Stimulated activated naive CD8-positive, alpha-beta T cell treated with anti-CD3 and anti-CD28 coated beads, Interleukin-15, Interleukin-2, amounts not matched to agents 100 ng/mL and 50 ng/mL, for 24 hours (primary cell): ENCODE measurements around the gene MAGI2.

Experiments
- H3K27ac Mint-ChIP-seq: one replicate; pipeline ENCODE4 v1.8.0; 2021; ENCODE audit warnings: mild to moderate bottlenecking, mixed read lengths
- H3K27me3 Mint-ChIP-seq: one replicate; pipeline ENCODE4 v1.8.0; 2021; ENCODE audit warnings: mixed read lengths
- H3K36me3 Mint-ChIP-seq: one replicate; pipeline ENCODE4 v1.8.0; 2021; ENCODE audit warnings: low read depth, mixed read lengths
- H3K4me1 Mint-ChIP-seq: one replicate; pipeline ENCODE4 v1.8.0; 2021; ENCODE audit warnings: low read depth, mixed read lengths
- H3K4me3 Mint-ChIP-seq: one replicate; pipeline ENCODE4 v1.8.0; 2021; ENCODE audit warnings: mild to moderate bottlenecking, mixed read lengths
- H3K9me3 Mint-ChIP-seq: one replicate; pipeline ENCODE4 v1.8.0; 2021; ENCODE audit warnings: mixed read lengths

MAGI2 gene

GRCh38 chr7:78389022-78389421 lies 1064.4 kb downstream of the MAGI2 start:
- Mint-ChIP-seq H3K36me3 (no peaks in the 10 kb centered on the region), H3K27ac (no peak overlapping the region), H3K27me3 (no peaks in the 10 kb centered on the region), H3K9me3 (no peaks in the 10 kb centered on the region), H3K4me3 (no peak overlapping the region), H3K4me1 (no peaks in the 10 kb centered on the region)

GRCh38 chr7:78386520-78386919 lies 1066.9 kb downstream of the MAGI2 start:
- no peak overlapping the region for H3K27ac Mint-ChIP-seq
- H3K4me1 Mint-ChIP-seq: no peaks in the 10 kb centered on the region
- no peaks in the 10 kb centered on the region for H3K27me3 Mint-ChIP-seq
- no peaks in the 10 kb centered on the region for H3K36me3 Mint-ChIP-seq
- no peak overlapping the region for H3K4me3 Mint-ChIP-seq
- peaks cover 3% of the 10 kb centered on the region for H3K9me3 Mint-ChIP-seq

GRCh38 chr7:78383096-78383880 lies 1070.2 kb downstream of the MAGI2 start:
- Mint-ChIP-seq H3K27me3 (no peaks in the 10 kb centered on the region), H3K9me3 (peaks cover 3% of the 10 kb centered on the region), H3K4me3 (no peak overlapping the region), H3K4me1 (no peaks in the 10 kb centered on the region), H3K27ac (no peak overlapping the region), H3K36me3 (no peaks in the 10 kb centered on the region)

- Mint-ChIP-seq H3K36me3 (no peaks in the 10 kb centered on the region), H3K9me3 (peaks cover 3% of the 10 kb centered on the region), H3K4me3 (no peak overlapping the region), H3K27me3 (no peaks in the 10 kb centered on the region), H3K27ac (no peak overlapping the region), H3K4me1 (no peaks in the 10 kb centered on the region)
Observed at GRCh38 chr7:78379148-78379547, 1074.3 kb downstream of the MAGI2 start.

- H3K27ac Mint-ChIP-seq: no peak overlapping the region
- H3K9me3 Mint-ChIP-seq: peaks cover under 1% of the 10 kb centered on the region
- H3K36me3 Mint-ChIP-seq: no peaks in the 10 kb centered on the region
- H3K4me1 Mint-ChIP-seq: no peaks in the 10 kb centered on the region
- no peak overlapping the region for H3K4me3 Mint-ChIP-seq
- H3K27me3 Mint-ChIP-seq: no peaks in the 10 kb centered on the region
Observed at GRCh38 chr7:78377532-78377931, 1075.9 kb downstream of the MAGI2 start.

GRCh38 chr7:78370936-78371335 lies 1082.5 kb downstream of the MAGI2 start:
- H3K4me3 Mint-ChIP-seq: no peak overlapping the region
- H3K36me3 Mint-ChIP-seq: no peaks in the 10 kb centered on the region
- H3K4me1 Mint-ChIP-seq: no peaks in the 10 kb centered on the region
- H3K9me3 Mint-ChIP-seq: no peaks in the 10 kb centered on the region
- no peak overlapping the region for H3K27ac Mint-ChIP-seq
- H3K27me3 Mint-ChIP-seq: no peaks in the 10 kb centered on the region

- Mint-ChIP-seq H3K27me3 (no peaks in the 10 kb centered on the region), H3K4me1 (no peaks in the 10 kb centered on the region), H3K36me3 (no peaks in the 10 kb centered on the region), H3K4me3 (no peak overlapping the region), H3K9me3 (no peaks in the 10 kb centered on the region), H3K27ac (no peak overlapping the region)
Observed at GRCh38 chr7:78368771-78369170, 1084.7 kb downstream of the MAGI2 start.

- H3K27ac Mint-ChIP-seq: no peak overlapping the region
- H3K4me3 Mint-ChIP-seq: no peak overlapping the region
- no peaks in the 10 kb centered on the region for H3K4me1 Mint-ChIP-seq
- no peaks in the 10 kb centered on the region for H3K36me3 Mint-ChIP-seq
- peaks cover 1% of the 10 kb centered on the region for H3K9me3 Mint-ChIP-seq
- H3K27me3 Mint-ChIP-seq: no peaks in the 10 kb centered on the region
Observed at GRCh38 chr7:78367280-78367773, 1086.1 kb downstream of the MAGI2 start.

- no peak overlapping the region for H3K27ac Mint-ChIP-seq
- H3K27me3 Mint-ChIP-seq: no peaks in the 10 kb centered on the region
- H3K4me3 Mint-ChIP-seq: no peak overlapping the region
- H3K36me3 Mint-ChIP-seq: no peaks in the 10 kb centered on the region
- H3K9me3 Mint-ChIP-seq: peaks cover 4% of the 10 kb centered on the region
- no peaks in the 10 kb centered on the region for H3K4me1 Mint-ChIP-seq
Observed at GRCh38 chr7:78363866-78364265, 1089.6 kb downstream of the MAGI2 start.

GRCh38 chr7:78359836-78360235 lies 1093.6 kb downstream of the MAGI2 start:
- Mint-ChIP-seq H3K36me3 (no peaks in the 10 kb centered on the region), H3K4me1 (no peaks in the 10 kb centered on the region), H3K9me3 (peaks cover 4% of the 10 kb centered on the region)

GRCh38 chr7:78357709-78358108 lies 1095.8 kb downstream of the MAGI2 start:
- H3K27me3 Mint-ChIP-seq: no peaks in the 10 kb centered on the region
- H3K9me3 Mint-ChIP-seq: peaks cover 4% of the 10 kb centered on the region
- no peak overlapping the region for H3K4me3 Mint-ChIP-seq
- no peak overlapping the region for H3K27ac Mint-ChIP-seq
- no peaks in the 10 kb centered on the region for H3K36me3 Mint-ChIP-seq
- no peaks in the 10 kb centered on the region for H3K4me1 Mint-ChIP-seq

More at GRCh38 chr7:78359836-78360235, 1093.6 kb downstream of the MAGI2 start:
- Mint-ChIP-seq H3K4me3 (no peak overlapping the region), H3K27ac (no peak overlapping the region), H3K27me3 (no peaks in the 10 kb centered on the region)

- Mint-ChIP-seq H3K27me3 (no peaks in the 10 kb centered on the region), H3K27ac (no peak overlapping the region), H3K36me3 (no peaks in the 10 kb centered on the region), H3K4me3 (no peak overlapping the region), H3K4me1 (no peaks in the 10 kb centered on the region), H3K9me3 (no peaks in the 10 kb centered on the region)
Observed at GRCh38 chr7:78355834-78356233, 1097.6 kb downstream of the MAGI2 start.

- no peak overlapping the region for H3K27ac Mint-ChIP-seq
- H3K27me3 Mint-ChIP-seq: no peaks in the 10 kb centered on the region
- no peaks in the 10 kb centered on the region for H3K36me3 Mint-ChIP-seq
- H3K9me3 Mint-ChIP-seq: no peaks in the 10 kb centered on the region
- no peaks in the 10 kb centered on the region for H3K4me1 Mint-ChIP-seq
- H3K4me3 Mint-ChIP-seq: no peak overlapping the region
Observed at GRCh38 chr7:78350926-78351325, 1102.5 kb downstream of the MAGI2 start.

- H3K4me3 Mint-ChIP-seq: no peak overlapping the region
- no peaks in the 10 kb centered on the region for H3K36me3 Mint-ChIP-seq
- H3K9me3 Mint-ChIP-seq: no peaks in the 10 kb centered on the region
- no peaks in the 10 kb centered on the region for H3K27me3 Mint-ChIP-seq
- no peak overlapping the region for H3K27ac Mint-ChIP-seq
- H3K4me1 Mint-ChIP-seq: no peaks in the 10 kb centered on the region
Observed at GRCh38 chr7:78350391-78350790, 1103.1 kb downstream of the MAGI2 start.

GRCh38 chr7:78346827-78347226 lies 1106.6 kb downstream of the MAGI2 start:
- H3K27ac Mint-ChIP-seq: no peak overlapping the region
- H3K9me3 Mint-ChIP-seq: no peaks in the 10 kb centered on the region
- no peaks in the 10 kb centered on the region for H3K36me3 Mint-ChIP-seq
- no peaks in the 10 kb centered on the region for H3K27me3 Mint-ChIP-seq
- no peak overlapping the region for H3K4me3 Mint-ChIP-seq
- H3K4me1 Mint-ChIP-seq: no peaks in the 10 kb centered on the region

GRCh38 chr7:78345979-78346378 lies 1107.5 kb downstream of the MAGI2 start:
- Mint-ChIP-seq H3K36me3 (no peaks in the 10 kb centered on the region), H3K4me1 (no peaks in the 10 kb centered on the region), H3K9me3 (no peaks in the 10 kb centered on the region), H3K27me3 (no peaks in the 10 kb centered on the region), H3K27ac (no peak overlapping the region), H3K4me3 (no peak overlapping the region)
